Gastroesophageal sphincter (tissue), 4 donors: ENCODE measurements around the gene GATAD2A. TPM values are rescaled to one million over a fixed set of nuclear protein-coding genes. Genes with fewer than 3 reads are reported as not detected.

ENCODE experiments used
- ATAC-seq: fragments of 150-250 bp; one replicate; pipeline ENCODE4 v1.9.1; 2016; ENCODE audit warnings: mild to moderate bottlenecking, moderate library complexity
- H3K27ac ChIP-seq, 4 donors: fragments of 200-600 bp; sonication (generic) in 3 of 4; 1 replicate in 3 of 4; 2 replicates in 1 of 4; pipeline ENCODE4 v1.5.1; 2016 to 2019
- H3K27me3 ChIP-seq: fragments of 200-600 bp; sonication (generic); one replicate; pipeline ENCODE4 v1.5.1; 2019
- H3K36me3 ChIP-seq, 2 donors: fragments of 200-600 bp; sonication (generic); one replicate each; pipeline ENCODE4 v1.5.1; 2019; ENCODE audit warnings: control low read depth in 1 of 2
- H3K4me1 ChIP-seq, 3 donors: fragments of 200-600 bp; sonication (generic); 1 replicate in 2 of 3; 2 replicates in 1 of 3; pipeline ENCODE4 v1.5.1; 2016 to 2019; ENCODE audit warnings: control low read depth in 2 of 3
- H3K4me3 ChIP-seq, 2 donors: fragments of 200-600 bp; sonication (generic); one replicate each; pipeline ENCODE4 v1.5.1; 2019; ENCODE audit warnings: mild to moderate bottlenecking in 1 of 2, moderate library complexity in 1 of 2
- H3K9me3 ChIP-seq, 3 donors: fragments of 200-600 bp; sonication (generic); one replicate each; pipeline ENCODE4 v1.5.1; 2017 to 2019; ENCODE audit warnings: control low read depth in 2 of 3
- EP300 ChIP-seq: sonication (generic); formaldehyde crosslinking; IDR thresholded peaks from one replicate; pipeline ENCODE4 v1.6.1; 2017; ENCODE audit warnings: antibody characterized with exemption, mild to moderate bottlenecking
- POLR2A ChIP-seq, 2 donors: fragments of 450-650 bp; IDR thresholded peaks; one replicate each; pipeline ENCODE4 v1.6.1; 2017; ENCODE audit warnings: antibody characterized with exemption in 2 of 2, mild to moderate bottlenecking in 2 of 2, moderate library complexity in 1 of 2
- POLR2AphosphoS5 ChIP-seq: sonication (generic); formaldehyde crosslinking; IDR thresholded peaks from one replicate; pipeline ENCODE4 v1.6.1; 2017; ENCODE audit warnings: antibody characterized with exemption
- WGBS, 2 donors: methylation state at CpG; one replicate each; pipeline ENCODE4 v1.1.5; 2018; ENCODE audit warnings: low coverage in 1 of 2; 5-methylcytosine and 5-hydroxymethylcytosine counted together
- total RNA-seq, 4 donors: library from RNA; depleted of rRNA; stranded (reverse); fragments of >200 nt; gene quantifications; one replicate each; pipeline ENCODE4 v1.1.0, GENCODE V29; 2016
- TF ChIP-seq, protein P1 (sequence below), 4 experiments: fragments of 200-600 bp in 2 of 4; fragments of 450-650 bp in 2 of 4; sonication (generic) in 1 of 4; IDR thresholded peaks; one replicate each; pipeline ENCODE4 v1.5.1; 2017 to 2019; ENCODE audit warnings: antibody characterized with exemption in 4 of 4, mild to moderate bottlenecking in 2 of 4, moderate library complexity in 2 of 4

Gene GATAD2A, protein sequence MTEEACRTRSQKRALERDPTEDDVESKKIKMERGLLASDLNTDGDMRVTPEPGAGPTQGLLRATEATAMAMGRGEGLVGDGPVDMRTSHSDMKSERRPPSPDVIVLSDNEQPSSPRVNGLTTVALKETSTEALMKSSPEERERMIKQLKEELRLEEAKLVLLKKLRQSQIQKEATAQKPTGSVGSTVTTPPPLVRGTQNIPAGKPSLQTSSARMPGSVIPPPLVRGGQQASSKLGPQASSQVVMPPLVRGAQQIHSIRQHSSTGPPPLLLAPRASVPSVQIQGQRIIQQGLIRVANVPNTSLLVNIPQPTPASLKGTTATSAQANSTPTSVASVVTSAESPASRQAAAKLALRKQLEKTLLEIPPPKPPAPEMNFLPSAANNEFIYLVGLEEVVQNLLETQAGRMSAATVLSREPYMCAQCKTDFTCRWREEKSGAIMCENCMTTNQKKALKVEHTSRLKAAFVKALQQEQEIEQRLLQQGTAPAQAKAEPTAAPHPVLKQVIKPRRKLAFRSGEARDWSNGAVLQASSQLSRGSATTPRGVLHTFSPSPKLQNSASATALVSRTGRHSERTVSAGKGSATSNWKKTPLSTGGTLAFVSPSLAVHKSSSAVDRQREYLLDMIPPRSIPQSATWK
- total RNA-seq, result 10 to 100 TPM; 30.9 to 69.0 (median 36.6) TPM

DNA sequence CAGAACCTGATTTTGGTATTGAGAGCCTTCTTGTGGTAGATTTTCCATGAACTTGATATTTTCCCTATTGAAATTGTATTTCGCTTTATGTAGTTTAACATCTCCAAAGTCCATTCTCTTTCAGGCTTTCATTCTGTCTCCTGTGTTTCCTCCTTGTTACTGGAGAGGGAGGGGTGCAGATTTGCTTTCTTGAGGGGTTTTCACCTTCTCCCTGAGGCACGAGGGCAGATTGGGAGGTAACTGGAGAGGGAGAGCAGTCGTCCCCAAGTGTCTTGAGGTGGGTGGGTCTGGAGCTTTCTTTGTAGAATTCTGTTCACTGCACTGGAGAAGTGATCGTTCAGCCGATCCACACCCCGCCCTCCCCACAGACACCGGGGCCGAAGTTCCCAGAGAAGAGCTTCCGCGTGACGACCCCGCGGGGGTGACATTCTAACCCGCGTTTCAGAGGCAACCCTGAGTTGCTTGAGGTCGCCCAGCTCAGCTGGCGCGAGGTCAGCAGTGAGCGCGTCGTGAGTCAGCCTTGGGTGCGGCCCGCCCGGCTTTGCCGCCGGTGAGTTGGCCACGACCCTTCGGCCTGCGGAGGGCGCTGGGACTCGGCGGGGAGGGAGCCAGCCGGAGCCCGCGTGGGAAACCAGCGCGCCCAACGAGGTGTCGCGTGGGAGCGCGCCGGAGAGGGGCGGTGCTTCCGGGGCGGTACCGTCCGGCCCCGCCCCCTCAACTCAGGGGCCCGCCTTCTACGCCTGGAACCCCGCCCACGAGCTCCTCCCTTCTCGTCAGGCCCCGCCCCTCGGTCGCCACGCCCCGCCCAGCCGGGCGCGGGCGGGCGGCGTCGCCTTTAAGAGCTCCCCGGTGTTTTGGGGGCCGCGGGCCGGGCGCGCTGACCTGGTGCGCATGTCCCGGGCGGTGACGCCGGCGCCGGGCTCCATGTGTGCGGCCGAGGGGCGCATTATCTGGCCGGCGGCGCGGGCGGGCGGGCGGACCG is at the start of gene GATAD2A:
Gene GATAD2A, plus strand, starts transcription at position 797 of the 982 bp plus-strand sequence. CDS start 59,671 bp downstream, outside the sequence.
- Histone ChIP-seq H3K4me3 (peak within 1 kb of the TSS; percentile 96 to 98), H3K9me3 (no peaks in the 10 kb centered on the region), H3K27ac (peak within 1 kb of the TSS; percentile 88 to 92 (median 91)), H3K27me3 (no peaks in the 10 kb centered on the region), H3K36me3 (no peaks in the 10 kb centered on the region), H3K4me1 (peaks cover 0 to 68% (median 24%) of the 10 kb centered on the region in 3 donors)
- WGBS, 2 donors, result 31 to 50% methylated on average over 2 to 3 of the region's 90 CpGs
- peak; percentile 31 to 55 for TF ChIP-seq POLR2A (IDR thresholded peaks at IDR 0.05)
- no peak for TF ChIP-seq EP300
- TF ChIP-seq POLR2AphosphoS5, result peak; percentile 89
- TF ChIP-seq, protein P1, sequence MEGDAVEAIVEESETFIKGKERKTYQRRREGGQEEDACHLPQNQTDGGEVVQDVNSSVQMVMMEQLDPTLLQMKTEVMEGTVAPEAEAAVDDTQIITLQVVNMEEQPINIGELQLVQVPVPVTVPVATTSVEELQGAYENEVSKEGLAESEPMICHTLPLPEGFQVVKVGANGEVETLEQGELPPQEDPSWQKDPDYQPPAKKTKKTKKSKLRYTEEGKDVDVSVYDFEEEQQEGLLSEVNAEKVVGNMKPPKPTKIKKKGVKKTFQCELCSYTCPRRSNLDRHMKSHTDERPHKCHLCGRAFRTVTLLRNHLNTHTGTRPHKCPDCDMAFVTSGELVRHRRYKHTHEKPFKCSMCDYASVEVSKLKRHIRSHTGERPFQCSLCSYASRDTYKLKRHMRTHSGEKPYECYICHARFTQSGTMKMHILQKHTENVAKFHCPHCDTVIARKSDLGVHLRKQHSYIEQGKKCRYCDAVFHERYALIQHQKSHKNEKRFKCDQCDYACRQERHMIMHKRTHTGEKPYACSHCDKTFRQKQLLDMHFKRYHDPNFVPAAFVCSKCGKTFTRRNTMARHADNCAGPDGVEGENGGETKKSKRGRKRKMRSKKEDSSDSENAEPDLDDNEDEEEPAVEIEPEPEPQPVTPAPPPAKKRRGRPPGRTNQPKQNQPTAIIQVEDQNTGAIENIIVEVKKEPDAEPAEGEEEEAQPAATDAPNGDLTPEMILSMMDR (IDR thresholded peaks at IDR 0.05), result peak in 3 of 4 experiments; percentile 24 to 65 (median 42)
- peak; percentile 95 for ATAC-seq

DNA sequence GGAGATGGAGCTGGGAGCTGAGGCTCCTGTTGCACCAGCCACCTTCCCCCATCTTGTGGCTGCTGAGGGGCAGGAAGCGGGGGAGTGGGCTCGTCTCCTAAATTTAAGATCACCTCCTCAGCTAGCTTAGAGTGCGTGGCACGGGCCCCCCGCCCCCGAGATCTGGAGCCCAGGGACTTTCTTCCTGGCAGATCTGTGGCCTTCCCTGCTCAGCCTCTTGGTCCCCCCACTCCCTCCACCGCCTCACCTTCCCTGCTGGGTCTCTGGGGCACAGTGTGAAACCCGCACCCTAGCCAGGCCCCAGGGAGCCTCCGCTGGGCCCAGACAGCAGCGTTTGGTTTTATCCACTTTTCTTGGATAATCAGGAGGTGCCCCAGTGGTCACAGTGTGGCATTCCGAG is 49.0 kb upstream of the GATAD2A start:
- ATAC-seq, result no peak
- Histone ChIP-seq H3K36me3 (peaks cover 0 to 81% of the 10 kb centered on the region in 2 donors), H3K4me3 (no peak overlapping the region), H3K27ac (no peak overlapping the region), H3K4me1 (peaks cover 0 to 9% (median 6%) of the 10 kb centered on the region in 3 donors), H3K9me3 (no peaks in the 10 kb centered on the region), H3K27me3 (no peaks in the 10 kb centered on the region)
- 100% methylated on average over 1 of the region's 11 CpGs; no CpG with 5 or more reads in 1 of the 2 donors for WGBS, 2 donors
- no peak for TF ChIP-seq POLR2A (IDR thresholded peaks at IDR 0.05)
- TF ChIP-seq, protein P1 (IDR thresholded peaks at IDR 0.05), result no peak
- no peak for TF ChIP-seq EP300
- TF ChIP-seq POLR2AphosphoS5, result no peak

- Histone ChIP-seq H3K4me3 (no peak overlapping the region), H3K27me3 (no peaks in the 10 kb centered on the region), H3K27ac (no peak overlapping the region), H3K4me1 (peaks cover 0 to 10% (median 6%) of the 10 kb centered on the region in 3 donors), H3K36me3 (peaks cover 0 to 76% of the 10 kb centered on the region in 2 donors), H3K9me3 (no peaks in the 10 kb centered on the region)
- no peak for ATAC-seq
- TF ChIP-seq, protein P1 (IDR thresholded peaks at IDR 0.05), result no peak
- TF ChIP-seq EP300, result no peak
- TF ChIP-seq POLR2AphosphoS5, result no peak
- no peak for TF ChIP-seq POLR2A (IDR thresholded peaks at IDR 0.05)
- WGBS, 2 donors, result 86 to 90% methylated on average over 3 to 7 of the region's 13 CpGs
Measured at GRCh38 chr19:19356901-19357566, 48.4 kb upstream of the GATAD2A start.

DNA sequence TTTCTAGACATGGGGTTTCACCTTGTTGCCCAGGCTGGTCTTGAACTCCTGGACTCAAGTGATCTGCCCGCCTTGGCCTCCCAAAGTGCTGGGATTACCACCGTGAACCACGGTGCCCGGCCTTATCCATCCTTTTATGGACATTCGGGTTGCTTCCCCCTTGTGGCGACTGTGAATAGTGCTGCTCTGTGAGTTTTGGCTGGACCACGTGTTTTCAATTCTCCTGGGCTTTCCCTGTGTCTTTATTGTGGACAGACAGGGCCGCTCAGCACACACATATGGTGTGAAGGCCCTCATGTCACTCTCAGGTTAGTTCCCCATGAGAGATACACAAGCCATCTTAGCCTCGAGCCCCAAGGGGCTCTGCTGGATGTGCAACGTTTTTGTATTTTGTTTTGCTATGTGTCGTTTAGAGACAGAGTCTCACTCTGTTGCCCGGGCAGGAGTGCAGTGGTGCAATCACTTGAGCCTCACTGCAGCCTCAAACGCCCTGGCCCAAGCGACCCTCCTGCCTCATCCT is 44.3 kb upstream of the GATAD2A start:
- H3K27me3 ChIP-seq, result no peaks in the 10 kb centered on the region
- H3K27ac ChIP-seq, result peak overlapping the region in 3 of 4 donors; percentile 37 to 49 (median 38)
- H3K9me3 ChIP-seq, result no peaks in the 10 kb centered on the region
- TF ChIP-seq, protein P1 (IDR thresholded peaks at IDR 0.05), result peak in 3 of 4 experiments; percentile 82 to 88 (median 85)
- no peak for TF ChIP-seq EP300
- ATAC-seq, result peak; percentile 85
- WGBS, 2 donors, result 8 to 13% methylated on average over 9 to 11 of the region's 14 CpGs
- no peak overlapping the region for H3K4me3 ChIP-seq
- H3K36me3 ChIP-seq, result peaks cover 0 to 35% of the 10 kb centered on the region in 2 donors
- H3K4me1 ChIP-seq, result peaks cover 0 to 26% (median 10%) of the 10 kb centered on the region in 3 donors
